Ectodermal cell (in vitro differentiated cells): ENCODE data around the gene CDC14C. TPM values are rescaled to one million over a fixed set of nuclear protein-coding genes. Genes with fewer than 3 reads are reported as not detected.
"Not testable (repeated sequence)": the region's sequence is repeated elsewhere in the genome, so short reads cannot be mapped to it uniquely, and the experiment has no call there.

Experiments used
- H3K27ac ChIP-seq: 2 replicates; pipeline ENCODE4 v1.7.0; 2013; ENCODE audit warnings: mild to moderate bottlenecking, low read depth, low read length; ENCODE audit not compliant: insufficient read depth, poor library complexity, severe bottlenecking
- H3K27me3 ChIP-seq: 2 replicates; pipeline ENCODE4 v1.7.0; 2013; ENCODE audit warnings: mild to moderate bottlenecking, low read length; ENCODE audit not compliant: insufficient read depth, control insufficient read depth, poor library complexity, severe bottlenecking
- H3K36me3 ChIP-seq: one replicate; pipeline ENCODE4 v1.7.0; 2013; ENCODE audit warnings: low read length; ENCODE audit not compliant: control insufficient read depth, insufficient read depth
- H3K4me1 ChIP-seq: one replicate; pipeline ENCODE4 v1.7.0; 2013; ENCODE audit warnings: low read length; ENCODE audit not compliant: control insufficient read depth, insufficient read depth
- H3K4me3 ChIP-seq: 2 replicates; pipeline ENCODE4 v1.7.0; 2013; ENCODE audit warnings: low read depth, low read length, control low read depth; ENCODE audit not compliant: insufficient read depth
- H3K9me3 ChIP-seq: 2 replicates; pipeline ENCODE4 v1.7.0; 2013; ENCODE audit warnings: mild to moderate bottlenecking, low read length, moderate library complexity; ENCODE audit not compliant: control insufficient read depth
- WGBS, 2 experiments: methylation state at CpG; one replicate each; pipeline ENCODE4 v1.1.7; 2013; ENCODE audit warnings: missing lambda C conversion rate in 2 of 2; 5-methylcytosine and 5-hydroxymethylcytosine counted together
- polyA plus RNA-seq, 4 experiments: library from polyadenylated mRNA; stranded (reverse); fragments of 50-300 nt; gene quantifications; one replicate each; pipeline ENCODE4 v1.2.3, GENCODE V29; 2013

The CDC14C gene
- polyA plus RNA-seq (2013, experiment 1 of 4): not detected
- polyA plus RNA-seq (2013, experiment 2 of 4): not detected
- polyA plus RNA-seq (2013, experiment 3 of 4): not detected
- not detected for polyA plus RNA-seq (2013, experiment 4 of 4)

DNA sequence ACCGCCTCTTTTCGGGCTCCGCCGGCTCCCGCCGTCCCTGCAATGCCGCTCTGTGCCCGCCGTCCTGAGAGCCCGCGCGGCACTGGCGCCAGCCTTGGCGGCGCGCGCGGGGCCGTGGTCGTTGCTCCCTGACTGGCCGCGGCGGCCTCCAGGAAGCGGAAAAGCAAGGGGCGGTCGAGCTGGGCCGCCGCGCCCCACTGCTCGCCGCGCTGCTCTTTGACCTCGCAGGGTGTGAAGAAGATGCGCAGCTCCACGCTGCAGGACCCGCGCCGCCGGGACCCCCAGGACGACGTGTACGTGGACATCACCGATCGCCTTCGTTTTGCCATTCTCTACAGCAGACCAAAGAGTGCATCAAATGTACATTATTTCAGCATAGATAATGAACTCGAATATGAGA, at the start of gene CDC14C:
Gene CDC14C (plus strand): TSS at position 115 of the 400 bp plus-strand sequence. CDS start 126 bp downstream, at position 241.
- Histone ChIP-seq H3K9me3 (no peaks in the 10 kb centered on the region), H3K27ac (no peak within 1 kb of the TSS), H3K36me3 (no peaks in the 10 kb centered on the region), H3K27me3 (no peaks in the 10 kb centered on the region), H3K4me1 (no peaks in the 10 kb centered on the region), H3K4me3 (no peak within 1 kb of the TSS)
- WGBS, 2 experiments: 95 to 96% methylated on average over 45 to 46 of the region's 46 CpGs

DNA sequence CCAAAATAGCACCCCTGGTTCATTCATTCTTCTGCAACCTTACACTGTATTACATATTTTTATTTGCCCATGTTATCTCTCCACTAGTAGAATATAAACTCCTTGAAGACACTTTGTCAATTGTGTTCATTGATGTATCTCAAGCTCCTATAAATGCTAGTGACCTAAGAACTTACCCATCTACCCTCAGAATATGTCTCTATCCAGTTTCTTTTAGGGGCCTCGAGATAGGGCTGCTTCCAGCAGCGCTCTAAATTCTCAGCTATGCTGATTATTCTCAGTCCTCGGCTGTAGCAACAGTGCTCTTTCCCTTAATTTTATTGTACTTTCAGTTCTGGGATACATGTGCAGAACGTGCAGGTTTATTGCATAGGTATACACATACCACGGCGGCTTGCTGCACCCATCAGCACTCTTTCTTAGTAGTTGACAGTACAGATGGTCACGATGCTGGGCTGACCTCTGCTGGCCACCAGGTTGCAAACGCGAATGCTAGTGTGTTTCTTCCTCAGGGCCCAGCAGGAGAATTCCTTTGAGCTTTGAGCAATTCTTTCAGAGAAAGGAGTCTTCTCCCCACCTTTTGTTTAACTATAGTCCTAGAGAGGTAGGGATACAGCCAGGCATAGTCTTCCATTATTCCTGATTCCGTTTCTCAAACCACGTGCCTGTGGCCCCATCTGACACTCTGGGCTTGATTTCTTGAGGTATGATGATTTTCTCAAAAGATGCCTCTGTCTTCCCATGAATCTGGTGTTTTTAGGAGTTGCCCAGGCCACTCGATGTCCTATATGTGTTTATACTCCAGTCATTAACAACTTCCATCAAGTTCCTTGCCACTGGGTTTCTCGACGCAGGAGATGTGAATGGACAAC, 49.1 kb upstream of the CDC14C start:
- 45 to 46% methylated on average over 14 of the region's 14 CpGs for WGBS, 2 experiments
- Histone ChIP-seq H3K27ac (no peak overlapping the region), H3K4me1 (no peaks in the 10 kb centered on the region)

DNA sequence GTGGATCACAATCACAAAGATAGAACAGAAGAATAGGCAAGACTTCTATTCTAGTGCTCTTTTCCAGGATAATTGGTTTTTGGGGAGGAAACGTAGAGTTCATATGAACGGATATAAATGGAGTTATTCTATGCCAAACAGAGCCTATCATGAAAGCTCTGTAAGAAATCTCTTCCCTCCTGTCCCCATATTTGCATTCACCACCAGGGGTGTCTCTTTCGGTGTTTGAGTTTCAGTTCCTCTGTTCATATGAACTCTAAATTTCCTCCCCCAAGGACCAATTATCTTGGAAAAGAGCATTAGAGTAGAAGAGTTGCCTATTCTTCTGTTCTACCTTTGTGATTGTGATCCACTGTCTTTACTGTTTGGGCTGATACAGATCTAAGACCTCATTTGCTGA, 48.3 kb upstream of the CDC14C start:
- 92 to 97% methylated on average over 3 of the region's 3 CpGs for WGBS, 2 experiments
- H3K27ac ChIP-seq: no peak overlapping the region

More for the DNA sequence above, 49.1 kb upstream of the CDC14C start:
- Histone ChIP-seq H3K9me3 (no peaks in the 10 kb centered on the region), H3K36me3 (no peaks in the 10 kb centered on the region), H3K27me3 (no peaks in the 10 kb centered on the region), H3K4me3 (no peak overlapping the region)

DNA sequence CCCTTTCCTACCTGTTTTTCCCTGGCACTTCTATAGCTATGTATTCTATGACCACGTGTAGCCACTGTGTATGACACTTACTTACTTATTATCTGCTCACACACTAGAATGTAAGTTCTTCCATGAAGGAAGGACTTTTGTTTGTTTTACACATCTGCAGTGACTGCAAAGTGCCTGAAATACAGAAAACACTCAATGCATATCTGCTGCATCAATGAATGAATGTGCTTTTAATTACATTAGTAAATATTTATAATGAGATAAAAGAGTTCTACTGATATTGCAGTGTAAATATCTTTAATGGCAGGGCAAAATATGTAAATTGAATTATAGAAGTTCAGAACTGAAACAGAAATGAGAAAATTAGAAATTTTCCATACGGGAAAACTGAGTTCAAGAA, 43.5 kb upstream of the CDC14C start:
- 96 to 98% methylated on average over 2 of the region's 2 CpGs for WGBS, 2 experiments
- no peaks in the 10 kb centered on the region for H3K36me3 ChIP-seq

More for the DNA sequence above, 48.3 kb upstream of the CDC14C start:
- Histone ChIP-seq H3K4me3 (no peak overlapping the region), H3K9me3 (no peaks in the 10 kb centered on the region), H3K4me1 (no peaks in the 10 kb centered on the region), H3K36me3 (no peaks in the 10 kb centered on the region), H3K27me3 (no peaks in the 10 kb centered on the region)

DNA sequence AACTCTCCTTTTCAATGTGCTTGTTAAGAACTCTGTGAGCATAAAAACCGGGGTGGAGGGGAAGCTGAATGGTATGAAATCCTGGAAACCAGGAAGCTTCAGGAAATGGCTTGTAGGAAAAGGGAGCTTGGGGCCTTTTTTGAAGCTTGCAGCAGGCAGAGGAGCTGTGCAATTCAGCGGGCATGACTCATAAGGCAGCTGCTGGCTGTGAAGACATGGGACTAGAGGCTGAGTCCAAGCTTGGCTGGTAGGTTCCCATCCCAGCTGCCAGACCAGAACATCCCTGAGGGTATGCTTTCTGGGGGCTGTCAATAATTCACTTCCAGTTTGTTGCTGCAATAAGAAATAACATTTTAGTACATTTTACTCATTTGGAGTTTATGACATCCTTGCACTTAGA, 36.8 kb upstream of the CDC14C start:
- Histone ChIP-seq H3K27me3 (no peaks in the 10 kb centered on the region), H3K4me1 (no peaks in the 10 kb centered on the region), H3K9me3 (no peaks in the 10 kb centered on the region), H3K36me3 (no peaks in the 10 kb centered on the region), H3K27ac (no peak overlapping the region), H3K4me3 (no peak overlapping the region)
- WGBS, 2 experiments: 83 to 91% methylated on average over 2 of the region's 2 CpGs

More for the DNA sequence above, 43.5 kb upstream of the CDC14C start:
- Histone ChIP-seq H3K27me3 (no peaks in the 10 kb centered on the region), H3K4me1 (no peaks in the 10 kb centered on the region), H3K27ac (no peak overlapping the region), H3K4me3 (no peak overlapping the region), H3K9me3 (no peaks in the 10 kb centered on the region)

DNA sequence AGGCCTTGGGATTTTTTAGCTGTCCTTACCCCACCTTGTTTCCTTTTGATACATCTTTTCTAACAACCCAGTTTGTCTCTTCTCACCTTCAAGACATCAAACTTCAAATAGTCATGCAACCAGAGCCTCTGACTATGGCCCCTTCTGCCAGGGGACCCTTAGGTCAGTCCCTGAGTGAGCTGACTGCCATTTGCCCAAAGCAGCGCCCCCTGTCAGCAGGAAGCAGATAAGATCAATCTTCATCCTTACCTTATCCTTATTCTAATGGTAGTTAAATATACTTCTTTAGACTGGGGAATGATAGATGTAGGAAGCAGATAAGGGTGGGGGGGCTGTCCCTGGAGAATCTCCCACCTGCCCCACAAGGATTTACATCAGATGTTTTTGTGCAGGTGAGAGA, 29.8 kb upstream of the CDC14C start:
- H3K27me3 ChIP-seq: no peaks in the 10 kb centered on the region
- no peak overlapping the region for H3K4me3 ChIP-seq
- no peaks in the 10 kb centered on the region for H3K4me1 ChIP-seq
- no peaks in the 10 kb centered on the region for H3K9me3 ChIP-seq
- no peaks in the 10 kb centered on the region for H3K36me3 ChIP-seq
- no peak overlapping the region for H3K27ac ChIP-seq
- 83 to 86% methylated on average over 1 of the region's 1 CpG for WGBS, 2 experiments

DNA sequence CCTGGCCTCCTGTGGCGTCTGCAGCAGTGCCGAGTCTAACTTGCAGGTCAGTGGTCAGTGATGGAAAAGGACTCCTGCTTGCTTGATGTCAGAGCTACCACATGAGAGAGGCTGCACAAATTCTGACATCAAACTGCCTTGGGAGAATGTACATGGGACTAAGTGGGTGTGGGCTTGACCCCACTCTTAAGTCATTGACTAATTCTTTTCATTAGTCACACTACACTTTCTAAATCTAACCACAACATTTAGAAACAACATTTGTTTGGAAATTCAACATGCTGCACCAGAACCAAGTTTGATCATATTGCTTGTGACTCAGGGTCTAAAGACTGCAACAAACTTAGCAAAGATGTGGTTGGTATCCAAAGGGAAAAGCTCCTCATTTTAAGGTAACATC, 24.4 kb upstream of the CDC14C start:
- H3K36me3 ChIP-seq: no peaks in the 10 kb centered on the region
- no peaks in the 10 kb centered on the region for H3K9me3 ChIP-seq
- H3K27ac ChIP-seq: no peak overlapping the region
- H3K4me1 ChIP-seq: no peaks in the 10 kb centered on the region
- no peak overlapping the region for H3K4me3 ChIP-seq
- WGBS, 2 experiments: 85 to 93% methylated on average over 2 of the region's 2 CpGs
- H3K27me3 ChIP-seq: no peaks in the 10 kb centered on the region

DNA sequence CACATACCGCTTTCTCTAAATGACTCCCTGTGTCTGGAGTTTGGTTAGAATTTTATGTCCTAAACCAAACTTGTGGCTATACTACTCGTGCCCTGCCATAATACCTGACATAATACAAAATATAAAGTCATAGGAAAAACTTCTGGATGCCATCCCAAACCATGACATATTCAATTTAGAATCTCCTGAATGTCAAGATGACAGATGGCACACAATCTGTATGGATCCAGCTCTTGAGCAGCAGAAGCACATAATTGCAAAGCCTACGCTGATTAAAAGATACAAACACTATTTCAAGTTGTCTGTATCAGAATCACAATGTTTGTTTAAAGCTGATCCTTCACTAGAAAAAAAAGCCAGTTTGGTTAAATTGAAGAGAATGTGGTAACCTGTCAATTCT, 22.4 kb upstream of the CDC14C start:
- Histone ChIP-seq H3K4me3 (no peak overlapping the region), H3K27ac (no peak overlapping the region), H3K36me3 (no peaks in the 10 kb centered on the region), H3K27me3 (no peaks in the 10 kb centered on the region), H3K4me1 (no peaks in the 10 kb centered on the region), H3K9me3 (no peaks in the 10 kb centered on the region)
- WGBS, 2 experiments: 75 to 88% methylated on average over 1 to 3 of the region's 3 CpGs

DNA sequence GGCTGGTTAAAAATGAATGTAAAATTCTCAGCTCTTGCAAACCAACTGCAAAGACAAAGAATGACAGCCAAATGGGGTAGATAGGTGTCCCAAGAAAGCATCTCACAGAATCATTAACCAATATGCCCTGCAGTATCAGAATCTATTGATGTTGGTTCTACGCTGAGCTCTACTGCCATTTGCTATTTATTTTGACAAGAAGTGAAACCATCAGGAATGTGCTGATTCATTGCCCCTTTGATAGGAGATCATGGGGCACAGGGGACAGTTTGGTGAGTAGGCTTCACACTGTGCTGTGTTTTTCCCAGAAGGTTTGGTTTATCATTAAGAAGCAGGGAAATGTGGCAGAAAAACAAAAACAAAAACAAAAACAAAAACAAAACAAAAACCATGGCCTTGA, 19.4 kb upstream of the CDC14C start:
- Histone ChIP-seq H3K9me3 (no peaks in the 10 kb centered on the region), H3K4me3 (no peak overlapping the region), H3K27ac (no peak overlapping the region), H3K4me1 (no peaks in the 10 kb centered on the region), H3K36me3 (no peaks in the 10 kb centered on the region), H3K27me3 (no peaks in the 10 kb centered on the region)
- 93% methylated on average over 1 of the region's 1 CpG for WGBS, 2 experiments

DNA sequence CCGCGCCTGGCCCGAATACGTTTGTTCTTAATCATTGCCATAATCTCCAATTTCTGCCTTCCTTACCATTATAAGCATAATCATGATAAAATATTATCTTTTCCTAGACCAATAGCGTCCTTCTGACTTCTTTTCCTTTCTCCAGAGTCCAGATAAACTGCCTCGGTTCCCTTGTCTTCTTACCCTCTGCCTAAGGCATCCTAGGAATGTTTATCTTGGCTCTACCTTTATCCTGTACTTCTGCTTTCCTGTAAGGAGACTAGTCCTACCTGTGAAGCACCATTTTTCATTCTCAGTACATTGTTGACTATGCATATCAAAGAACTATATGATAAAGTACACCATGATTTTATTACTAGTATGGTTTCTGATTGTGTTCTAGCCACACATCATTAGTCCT, 18.7 kb upstream of the CDC14C start:
- not testable (repeated sequence) for H3K27ac ChIP-seq, H3K36me3 ChIP-seq, H3K9me3 ChIP-seq, H3K4me3 ChIP-seq, H3K4me1 ChIP-seq, H3K27me3 ChIP-seq
- 96 to 97% methylated on average over 6 of the region's 6 CpGs for WGBS, 2 experiments
